Subcutaneous adipose tissue (tissue), 4 donors: ENCODE data around the gene LOXL3. TPM values are rescaled to one million over a fixed set of nuclear protein-coding genes. Genes with fewer than 3 reads are reported as not detected.

ENCODE experiments used
- total RNA-seq, 4 donors: library from RNA; depleted of rRNA; stranded (reverse); fragments of >200 nt; gene quantifications; one replicate each; pipeline ENCODE4 v1.1.0, GENCODE V29; 2016
- TF ChIP-seq, protein P1 (sequence below): fragments of 450-650 bp; IDR thresholded peaks from one replicate; pipeline ENCODE4 v1.5.1; 2016; ENCODE audit warnings: low read depth, mild to moderate bottlenecking, control low read depth, antibody characterized with exemption, moderate library complexity

Gene LOXL3
- total RNA-seq, 4 donors from 2014 or later, result 5.2 to 22.4 (median 9.2) TPM

DNA sequence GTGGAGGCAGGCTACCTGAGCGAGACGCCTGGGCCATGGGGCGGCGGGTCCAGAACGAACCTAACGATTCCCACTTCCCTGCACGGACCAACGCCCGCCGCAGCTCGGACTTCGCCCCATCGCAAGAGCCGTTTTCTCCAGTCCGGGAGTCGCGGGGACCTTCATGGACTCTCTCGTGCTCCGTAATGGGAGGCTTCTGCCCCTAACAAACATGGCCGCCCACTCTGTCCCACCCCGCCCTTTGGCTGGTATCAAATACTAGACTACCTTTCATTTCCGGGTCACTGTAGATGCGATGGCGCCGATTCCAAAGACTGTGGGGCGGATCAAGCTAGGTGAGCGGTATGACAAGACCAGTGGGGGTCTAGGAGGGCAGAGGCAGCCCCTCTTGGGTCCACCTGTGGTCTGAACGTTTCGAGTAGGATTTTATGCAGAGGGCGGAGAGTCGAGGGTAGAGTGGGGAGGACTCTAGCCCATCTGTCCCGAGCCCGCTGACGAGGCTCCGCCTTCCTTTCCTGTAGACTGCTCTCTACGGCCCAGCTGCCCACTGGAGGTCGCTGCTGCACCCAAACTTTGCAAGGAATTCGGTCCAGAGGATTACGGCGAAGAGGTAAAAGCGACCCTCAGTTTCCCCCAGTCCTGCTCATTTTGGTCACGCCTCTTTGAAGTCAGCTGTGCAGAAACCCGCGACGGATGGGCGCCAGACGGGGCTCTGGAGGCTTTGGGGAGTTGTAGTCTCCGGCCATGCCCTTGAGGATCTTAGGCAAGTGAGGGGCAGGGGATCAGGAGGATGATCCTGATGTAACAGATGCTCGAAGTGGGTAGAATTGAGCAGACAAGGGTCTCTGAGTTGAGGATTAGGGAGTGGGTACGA lies 70.7 kb downstream of the LOXL3 start, which contains the start of the genes CCDC142 and TTC31:
Gene CCDC142, minus strand, starts transcription at position 198 of the 874 bp plus-strand sequence. Its CDS starts 161 bp downstream, at position 37.
Gene TTC31, plus strand, starts transcription at position 281 of the 874 bp plus-strand sequence. Its CDS starts 15 bp downstream, at position 296.
- TF ChIP-seq, protein P1, sequence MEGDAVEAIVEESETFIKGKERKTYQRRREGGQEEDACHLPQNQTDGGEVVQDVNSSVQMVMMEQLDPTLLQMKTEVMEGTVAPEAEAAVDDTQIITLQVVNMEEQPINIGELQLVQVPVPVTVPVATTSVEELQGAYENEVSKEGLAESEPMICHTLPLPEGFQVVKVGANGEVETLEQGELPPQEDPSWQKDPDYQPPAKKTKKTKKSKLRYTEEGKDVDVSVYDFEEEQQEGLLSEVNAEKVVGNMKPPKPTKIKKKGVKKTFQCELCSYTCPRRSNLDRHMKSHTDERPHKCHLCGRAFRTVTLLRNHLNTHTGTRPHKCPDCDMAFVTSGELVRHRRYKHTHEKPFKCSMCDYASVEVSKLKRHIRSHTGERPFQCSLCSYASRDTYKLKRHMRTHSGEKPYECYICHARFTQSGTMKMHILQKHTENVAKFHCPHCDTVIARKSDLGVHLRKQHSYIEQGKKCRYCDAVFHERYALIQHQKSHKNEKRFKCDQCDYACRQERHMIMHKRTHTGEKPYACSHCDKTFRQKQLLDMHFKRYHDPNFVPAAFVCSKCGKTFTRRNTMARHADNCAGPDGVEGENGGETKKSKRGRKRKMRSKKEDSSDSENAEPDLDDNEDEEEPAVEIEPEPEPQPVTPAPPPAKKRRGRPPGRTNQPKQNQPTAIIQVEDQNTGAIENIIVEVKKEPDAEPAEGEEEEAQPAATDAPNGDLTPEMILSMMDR, result no peak

Other genes starting within 250 kb of the LOXL3 start
- 1 to 10 TPM; 2.2 to 8.7 (median 5.1) TPM for gene SLC4A5, start 210.5 kb downstream of the LOXL3 start, total RNA-seq
- 100 to 1,000 TPM in 2 of 4 donors, 10 to 100 TPM in 2; 78.7 to 131 (median 100) TPM for gene DCTN1, start 173.6 kb downstream of the LOXL3 start, total RNA-seq
- gene C2orf81, start 132.3 kb downstream of the LOXL3 start, total RNA-seq, result 1 to 10 TPM in 1 of 4 donors, under 1 TPM in 1, not detected in 2; 0.88 to 1.4 TPM
- 1 to 10 TPM; 2.1 to 8.1 (median 5.8) TPM for gene WDR54, start 132.2 kb downstream of the LOXL3 start, total RNA-seq
- 10 to 100 TPM in 1 of 4 donors, 1 to 10 TPM in 3; 1.8 to 11.2 (median 8.2) TPM for gene RTKN, start 112.0 kb downstream of the LOXL3 start, total RNA-seq
- 10 to 100 TPM in 2 of 4 donors, 1 to 10 TPM in 1, under 1 TPM in 1; 0.65 to 29.4 (median 12.4) TPM for gene INO80B, start 98.9 kb downstream of the LOXL3 start, total RNA-seq
- gene WBP1, start 95.5 kb downstream of the LOXL3 start, total RNA-seq, result 10 to 100 TPM; 18.9 to 55.3 (median 47.8) TPM
- gene MOGS, start 88.6 kb downstream of the LOXL3 start, total RNA-seq, result 10 to 100 TPM; 16.5 to 41.3 (median 29.0) TPM
- gene MRPL53, start 81.3 kb downstream of the LOXL3 start, total RNA-seq, result 10 to 100 TPM; 31.3 to 41.8 (median 33.5) TPM
- 10 to 100 TPM; 10.4 to 30.0 (median 16.8) TPM for gene CCDC142, start 70.9 kb downstream of the LOXL3 start, total RNA-seq
- gene TTC31, start 70.9 kb downstream of the LOXL3 start, total RNA-seq, result 10 to 100 TPM; 13.0 to 34.9 (median 25.5) TPM
- gene LBX2, start 54.3 kb downstream of the LOXL3 start, total RNA-seq, result 1 to 10 TPM in 3 of 4 donors, not detected in 1; 2.9 to 4.4 (median 4.1) TPM
- 10 to 100 TPM in 2 of 4 donors, 1 to 10 TPM in 2; 6.4 to 17.8 (median 10.8) TPM for gene PCGF1, start 46.2 kb downstream of the LOXL3 start, total RNA-seq
- gene TLX2, start 39.5 kb downstream of the LOXL3 start, total RNA-seq, result not detected
- not detected for gene DQX1, start 27.7 kb downstream of the LOXL3 start, total RNA-seq
- 100 to 1,000 TPM in 3 of 4 donors, 10 to 100 TPM in 1; 96.9 to 109 (median 102) TPM for gene AUP1, start 24.2 kb downstream of the LOXL3 start, total RNA-seq
- 10 to 100 TPM; 15.2 to 43.8 (median 42.9) TPM for gene HTRA2, start 24.0 kb downstream of the LOXL3 start, total RNA-seq
- gene DOK1, start 778 bp upstream of the LOXL3 start, total RNA-seq, result 10 to 100 TPM; 11.1 to 50.2 (median 42.7) TPM
- gene M1AP, start 94.4 kb upstream of the LOXL3 start, total RNA-seq, result 1 to 10 TPM in 3 of 4 donors, under 1 TPM in 1; 0.33 to 3.9 (median 2.0) TPM
- gene SEMA4F, start 100.3 kb upstream of the LOXL3 start, total RNA-seq, result 1 to 10 TPM; 3.4 to 8.5 (median 3.6) TPM